Left lung (tissue), 10 donors: ENCODE measurements around the gene RAC2. TPM values are rescaled to one million over a fixed set of nuclear protein-coding genes. Genes with fewer than 3 reads are reported as not detected.

Experiments
- ATAC-seq: fragments of 200-7000 bp; cut with Tn5 transposase; one replicate; pipeline ENCODE4 v1.9.1; 2020; ENCODE audit warnings: moderate library complexity
- DNase-seq, 4 donors: peaks; one replicate each; pipeline ENCODE4 v3.0.0-alpha.2; 2013 to 2020
- H3K27ac ChIP-seq, 2 donors: fragments of 200-600 bp; sonication (generic) in 1 of 2; one replicate each; pipeline versions ENCODE4 v1.5.0 to v1.8.0; 2020 to 2021
- H3K27me3 ChIP-seq, 2 donors: fragments of 200-600 bp; sonication (generic) in 1 of 2; one replicate each; pipeline versions ENCODE4 v1.5.0 to v1.8.0; 2020 to 2021
- H3K36me3 ChIP-seq, 2 donors: fragments of 200-600 bp; sonication (generic) in 1 of 2; one replicate each; pipeline versions ENCODE4 v1.5.0 to v1.8.0; 2020 to 2021
- H3K4me1 ChIP-seq, 2 donors: fragments of 200-600 bp; one replicate each; pipeline ENCODE4 v1.8.0; 2021
- H3K4me3 ChIP-seq, 2 donors: fragments of 200-600 bp; sonication (generic) in 1 of 2; one replicate each; pipeline versions ENCODE4 v1.5.0 to v1.8.0; 2020 to 2021; ENCODE audit warnings: mild to moderate bottlenecking in 1 of 2
- H3K9me3 ChIP-seq, 2 donors: fragments of 200-600 bp; sonication (generic) in 1 of 2; one replicate each; pipeline versions ENCODE4 v1.5.0 to v1.8.0; 2020 to 2021
- intact Hi-C, 2 donors: fragments of 100-400 bp; cut with DNase I; formaldehyde crosslinking; loops; one replicate each; pipeline versions ENCODE4 v1.11.2 to v1.14.2; 2022
- polyA plus RNA-seq, 6 donors: library from polyadenylated mRNA; unstranded; fragments of 120-200 nt; gene quantifications; one replicate each; pipeline ENCODE4 v1.2.1, GENCODE V29; 2013; ENCODE audit not compliant: insufficient read length in 6 of 6
- total RNA-seq, 2 donors: library from RNA; stranded (reverse); fragmentation: NEBNext Ultra II Directional; extraction: Animal tissue kit (Norgen Biotek cat#: 25700); gene quantifications; one replicate each; pipeline ENCODE4 v1.2.1, GENCODE V29; 2021
- TF ChIP-seq, protein P1 (sequence below), 2 donors: fragments of 200-600 bp; sonication (generic) in 1 of 2; IDR thresholded peaks; one replicate each; pipeline versions ENCODE4 v1.5.0 to v1.8.0; 2021; ENCODE audit warnings: antibody characterized with exemption in 2 of 2
- donor health status: DM: no; HTN: yes; CAD: no.
- donor health status: DM: no; HTN: no; CAD: no.

RAC2 gene
- total and polyA plus RNA-seq, 8 donors: 6.7 to 77.2 (median 10.1) TPM

DNA sequence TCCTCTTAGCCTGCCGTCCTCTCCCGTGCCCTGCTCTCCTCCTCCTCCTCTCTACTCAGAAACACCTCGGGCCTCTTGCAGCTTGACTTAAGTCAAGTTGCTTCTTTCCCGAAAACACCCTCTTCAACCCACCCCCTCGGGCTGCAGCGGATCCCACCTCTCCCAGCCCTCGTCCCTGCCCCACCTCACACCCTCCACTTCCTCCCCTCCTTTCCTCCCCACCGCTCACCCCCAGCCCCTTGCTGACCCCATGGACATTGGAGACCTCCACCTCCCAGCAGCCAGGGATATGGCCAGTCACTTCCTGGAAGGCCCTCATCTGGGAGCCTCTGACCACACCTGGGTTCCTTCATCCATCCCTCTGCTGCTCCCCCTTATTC, 29.8 kb upstream of the RAC2 start:
- intact Hi-C loops: no loop called here
- H3K36me3 ChIP-seq: no peaks in the 10 kb centered on the region
- H3K4me3 ChIP-seq: no peak overlapping the region
- peaks cover 0 to 13% of the 10 kb centered on the region in 2 donors for H3K27me3 ChIP-seq
- no peak for DNase-seq
- no peak for ATAC-seq
- peaks cover 0 to 75% of the 10 kb centered on the region in 2 donors for H3K4me1 ChIP-seq
- TF ChIP-seq, protein P1, sequence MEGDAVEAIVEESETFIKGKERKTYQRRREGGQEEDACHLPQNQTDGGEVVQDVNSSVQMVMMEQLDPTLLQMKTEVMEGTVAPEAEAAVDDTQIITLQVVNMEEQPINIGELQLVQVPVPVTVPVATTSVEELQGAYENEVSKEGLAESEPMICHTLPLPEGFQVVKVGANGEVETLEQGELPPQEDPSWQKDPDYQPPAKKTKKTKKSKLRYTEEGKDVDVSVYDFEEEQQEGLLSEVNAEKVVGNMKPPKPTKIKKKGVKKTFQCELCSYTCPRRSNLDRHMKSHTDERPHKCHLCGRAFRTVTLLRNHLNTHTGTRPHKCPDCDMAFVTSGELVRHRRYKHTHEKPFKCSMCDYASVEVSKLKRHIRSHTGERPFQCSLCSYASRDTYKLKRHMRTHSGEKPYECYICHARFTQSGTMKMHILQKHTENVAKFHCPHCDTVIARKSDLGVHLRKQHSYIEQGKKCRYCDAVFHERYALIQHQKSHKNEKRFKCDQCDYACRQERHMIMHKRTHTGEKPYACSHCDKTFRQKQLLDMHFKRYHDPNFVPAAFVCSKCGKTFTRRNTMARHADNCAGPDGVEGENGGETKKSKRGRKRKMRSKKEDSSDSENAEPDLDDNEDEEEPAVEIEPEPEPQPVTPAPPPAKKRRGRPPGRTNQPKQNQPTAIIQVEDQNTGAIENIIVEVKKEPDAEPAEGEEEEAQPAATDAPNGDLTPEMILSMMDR (IDR thresholded peaks at IDR 0.05): no peak
- H3K27ac ChIP-seq: peak overlapping the region in 1 of 2 donors; percentile 62
- no peaks in the 10 kb centered on the region for H3K9me3 ChIP-seq

DNA sequence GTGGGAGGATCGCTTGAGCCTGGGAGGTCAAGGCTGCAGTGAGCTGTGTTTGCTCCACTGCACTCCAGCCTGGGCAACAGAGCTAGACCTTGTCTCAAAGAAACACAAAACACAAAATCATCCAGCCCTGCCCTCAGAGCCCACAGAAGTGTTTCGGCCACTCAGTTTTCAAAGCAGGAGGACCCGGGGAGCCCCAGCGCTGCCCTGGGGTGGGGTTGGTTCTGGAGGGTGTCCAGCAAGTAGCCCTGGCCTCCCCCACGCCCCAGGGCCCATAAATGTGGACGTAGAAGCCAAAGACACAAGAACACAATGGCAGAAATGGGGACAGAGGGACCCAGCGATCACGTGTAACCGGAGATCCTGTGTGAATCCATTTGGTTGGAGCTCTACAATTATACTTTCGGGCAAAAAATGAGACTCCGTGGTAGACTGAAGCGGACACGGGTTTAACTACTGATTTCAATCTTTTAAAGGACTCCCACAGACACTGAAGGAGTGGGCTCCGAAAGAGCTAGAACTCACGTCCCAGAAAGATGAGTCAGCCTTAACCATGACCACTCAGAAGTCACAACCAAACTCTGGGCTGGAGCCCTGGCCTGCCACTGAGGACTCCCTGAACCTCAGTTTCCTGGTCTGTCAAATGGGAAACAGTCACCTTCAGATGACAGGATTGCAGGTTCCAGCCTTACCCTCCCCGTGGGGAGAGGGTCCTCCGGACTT, 29.2 kb upstream of the RAC2 start:
- DNase-seq (peak in 1 of 4 donors; percentile 71), ATAC-seq (peak; percentile 41)
- Histone ChIP-seq H3K36me3 (no peaks in the 10 kb centered on the region), H3K4me1 (peaks cover 0 to 77% of the 10 kb centered on the region in 2 donors), H3K4me3 (no peak overlapping the region), H3K9me3 (no peaks in the 10 kb centered on the region), H3K27ac (no peak overlapping the region), H3K27me3 (peaks cover 0 to 13% of the 10 kb centered on the region in 2 donors)
- intact Hi-C loops: no loop called here
- TF ChIP-seq, protein P1 (IDR thresholded peaks at IDR 0.05): no peak

DNA sequence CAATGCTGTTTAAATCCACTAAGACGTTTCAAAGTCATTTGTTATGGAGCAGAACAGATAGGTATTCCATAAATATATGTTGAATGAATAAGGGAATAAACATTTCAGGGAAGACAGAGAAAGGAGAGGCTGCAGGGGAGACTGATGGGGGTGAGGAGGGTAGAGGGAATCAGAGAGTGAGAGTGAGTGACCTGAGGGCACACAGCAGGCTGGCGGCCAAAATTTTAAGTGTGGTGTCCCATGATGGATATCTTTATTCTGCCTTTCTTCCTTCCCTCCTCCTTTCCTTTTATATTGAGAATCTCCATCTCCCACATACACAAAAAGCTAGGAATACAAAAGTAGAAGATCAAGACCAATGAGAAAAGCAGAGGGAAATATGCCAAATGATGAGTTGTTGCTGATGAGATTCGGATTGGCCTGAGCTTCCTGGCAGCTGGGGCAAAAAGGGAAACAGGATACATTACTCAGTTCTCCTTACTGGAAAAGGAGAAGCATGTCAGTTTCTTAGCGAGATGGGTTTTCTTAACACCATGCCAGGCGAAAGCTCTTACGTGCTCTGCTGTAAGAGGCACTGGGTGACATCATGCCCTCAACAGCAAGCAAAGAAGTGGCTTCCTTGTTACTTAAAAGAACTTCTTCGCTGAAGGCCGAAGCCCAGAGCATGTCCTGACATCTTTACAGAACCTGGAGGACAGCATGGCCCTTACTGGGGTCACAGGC, 27.0 kb upstream of the RAC2 start:
- Histone ChIP-seq H3K9me3 (no peaks in the 10 kb centered on the region), H3K27ac (peak overlapping the region in 1 of 2 donors; percentile 81), H3K36me3 (no peaks in the 10 kb centered on the region), H3K4me1 (peaks cover 7 to 94% of the 10 kb centered on the region in 2 donors), H3K4me3 (no peak overlapping the region), H3K27me3 (peaks cover 0 to 24% of the 10 kb centered on the region in 2 donors)
- ATAC-seq: peak; percentile 24
- TF ChIP-seq, protein P1 (IDR thresholded peaks at IDR 0.05): no peak
- intact Hi-C loops: no loop called here
- peak in 1 of 4 donors; percentile 65 for DNase-seq

DNA sequence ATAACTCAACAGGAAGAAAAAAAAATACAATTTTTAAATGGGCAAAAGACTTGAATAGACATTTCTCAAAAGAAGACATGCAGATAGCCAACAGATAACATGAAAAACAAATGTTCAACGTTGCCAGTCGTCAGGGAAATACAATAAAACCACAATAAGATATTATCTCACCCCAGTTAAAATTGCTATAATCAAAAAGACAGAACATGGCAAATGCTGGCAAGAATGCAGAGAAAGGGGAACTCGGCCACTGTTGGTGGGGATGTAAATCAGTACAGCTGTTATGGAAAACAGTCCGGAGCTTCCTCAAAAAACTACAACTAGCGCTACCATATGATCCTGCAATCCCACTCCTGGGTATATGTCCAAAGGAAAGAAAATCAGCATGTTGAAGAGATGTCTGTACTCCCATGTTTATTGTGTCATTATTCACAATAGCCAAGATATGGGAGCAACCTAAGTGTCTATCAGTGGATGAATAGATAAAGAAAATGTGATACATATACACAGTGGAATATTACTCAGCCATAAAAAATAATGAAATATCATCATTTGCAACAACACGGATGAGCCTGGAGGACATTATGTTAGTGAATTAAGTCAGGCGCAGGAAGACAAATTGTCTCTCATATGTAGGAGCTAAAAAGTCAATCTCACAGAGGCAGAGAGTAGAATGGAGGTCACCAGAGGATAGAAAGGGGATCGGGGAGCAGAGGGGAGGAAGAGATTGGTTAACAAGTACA, 26.0 kb upstream of the RAC2 start:
- TF ChIP-seq, protein P1 (IDR thresholded peaks at IDR 0.05): no peak
- intact Hi-C loops: no loop called here
- peaks cover 0 to 24% of the 10 kb centered on the region in 2 donors for H3K27me3 ChIP-seq
- H3K36me3 ChIP-seq: no peaks in the 10 kb centered on the region
- no peaks in the 10 kb centered on the region for H3K9me3 ChIP-seq
- peaks cover 7 to 85% of the 10 kb centered on the region in 2 donors for H3K4me1 ChIP-seq
- H3K4me3 ChIP-seq: no peak overlapping the region
- H3K27ac ChIP-seq: peak overlapping the region in 1 of 2 donors; percentile 81
- DNase-seq (peak in 1 of 4 donors; percentile 36), ATAC-seq (no peak)
